Activated CD8-positive, alpha-beta memory T cell treated with anti-CD3 and anti-CD28 coated beads, Interleukin-2, amount 50 U/mL, for 48 hours (primary cell): Measurements from ENCODE around the gene ETV6.

Experiments
- DNase-seq: peaks from one replicate; pipeline ENCODE4 v3.0.0-alpha.2; 2020

Gene ETV6

GRCh38 chr12:11763760-11764520, 114.5 kb downstream of the ETV6 start:
- DNase-seq = no peak

GRCh38 chr12:11764837-11765236, 115.4 kb downstream of the ETV6 start:
- DNase-seq = no peak

- DNase-seq = no peak
These were observed 115.9 kb downstream of the ETV6 start for GRCh38 chr12:11765421-11765816.

- DNase-seq = peak; percentile 77
These were observed 116.6 kb downstream of the ETV6 start for GRCh38 chr12:11765817-11766794.

- DNase-seq = no peak
These were observed 117.7 kb downstream of the ETV6 start for GRCh38 chr12:11767029-11767724.

- DNase-seq = no peak
These were observed 118.3 kb downstream of the ETV6 start for GRCh38 chr12:11767798-11768197.

GRCh38 chr12:11768233-11768965, 118.9 kb downstream of the ETV6 start:
- DNase-seq = no peak

GRCh38 chr12:11769723-11770514, 120.4 kb downstream of the ETV6 start:
- DNase-seq = no peak

GRCh38 chr12:11771356-11771755, 121.9 kb downstream of the ETV6 start:
- DNase-seq = no peak

GRCh38 chr12:11771895-11772502, 122.5 kb downstream of the ETV6 start:
- DNase-seq = no peak

GRCh38 chr12:11773889-11774677, 124.6 kb downstream of the ETV6 start:
- DNase-seq = no peak

GRCh38 chr12:11774821-11775220, 125.3 kb downstream of the ETV6 start:
- no peak for DNase-seq

- DNase-seq = no peak
These were observed 126.8 kb downstream of the ETV6 start for GRCh38 chr12:11776316-11776715.

GRCh38 chr12:11777451-11777850, 128.0 kb downstream of the ETV6 start:
- no peak for DNase-seq

- no peak for DNase-seq
These were observed 128.5 kb downstream of the ETV6 start for GRCh38 chr12:11777962-11778361.

GRCh38 chr12:11778713-11779685, 129.5 kb downstream of the ETV6 start:
- DNase-seq = no peak

- DNase-seq = no peak
These were observed 131.1 kb downstream of the ETV6 start for GRCh38 chr12:11780521-11781101.

GRCh38 chr12:11782914-11783420, 133.5 kb downstream of the ETV6 start:
- DNase-seq = no peak

- no peak for DNase-seq
These were observed 136.2 kb downstream of the ETV6 start for GRCh38 chr12:11785712-11786111.
